PFSK-1 (cell line): Measurements from ENCODE around the gene TNFAIP8L1.

ENCODE experiments used
- FOXP2 ChIP-seq: optimal IDR thresholded peaks from 2 replicates; pipeline ENCODE3; 2011; ENCODE audit warnings: borderline replicate concordance, control low read depth, inconsistent platforms; ENCODE audit not compliant: insufficient read depth; ENCODE audit errors: extremely low read length, extremely low read depth
- POLR2AphosphoS5 ChIP-seq: IDR thresholded peaks from 2 replicates; pipeline ENCODE4 v1.6.1; 2012; ENCODE audit warnings: low read depth, mild to moderate bottlenecking, control low read depth, low read length, moderate library complexity
- SIN3A ChIP-seq: IDR thresholded peaks from 2 replicates; pipeline ENCODE4 v1.6.1; 2012; ENCODE audit warnings: mild to moderate bottlenecking, low read length, moderate library complexity, borderline replicate concordance; ENCODE audit not compliant: insufficient read depth
- TAF1 ChIP-seq: IDR thresholded peaks from 2 replicates; pipeline ENCODE4 v1.6.1; 2012; ENCODE audit warnings: low read length, control low read depth, borderline replicate concordance; ENCODE audit not compliant: insufficient read depth
- TF ChIP-seq, protein P1 (sequence below), 2 experiments: IDR thresholded peaks; 2 replicates each; pipeline versions ENCODE4 v1.6.1 to v1.8.0; 2011 to 2012; ENCODE audit warnings: low read depth in 2 of 2, low read length in 2 of 2, control low read depth in 1 of 2, inconsistent platforms in 1 of 2, mild to moderate bottlenecking in 1 of 2, moderate library complexity in 1 of 2; ENCODE audit not compliant: insufficient read depth in 1 of 2

Gene TNFAIP8L1

DNA sequence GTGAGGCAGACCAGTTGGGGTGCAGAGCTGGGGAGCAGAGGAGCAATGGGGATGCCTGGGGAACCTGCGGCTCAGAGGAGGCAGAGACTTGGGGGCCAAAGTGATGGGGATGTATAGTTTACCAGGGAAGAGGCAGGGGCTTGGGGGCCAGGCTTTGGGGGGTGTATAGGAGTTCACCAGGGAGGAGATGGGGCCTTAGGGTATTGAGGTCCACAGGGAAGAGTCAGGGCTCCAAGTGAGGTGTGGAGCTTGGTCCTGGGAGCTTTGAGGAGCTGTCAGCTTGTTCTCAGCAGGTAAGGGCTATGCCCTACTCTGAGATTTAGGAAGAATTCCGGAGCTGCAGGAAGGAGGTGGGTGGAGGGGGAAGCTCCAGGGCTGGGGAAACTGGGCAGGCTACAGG, 10.8 kb downstream of the TNFAIP8L1 start:
- TF ChIP-seq FOXP2 (no peak), SIN3A (no peak), TAF1 (no peak), POLR2AphosphoS5 (no peak)
- TF ChIP-seq, protein P1, sequence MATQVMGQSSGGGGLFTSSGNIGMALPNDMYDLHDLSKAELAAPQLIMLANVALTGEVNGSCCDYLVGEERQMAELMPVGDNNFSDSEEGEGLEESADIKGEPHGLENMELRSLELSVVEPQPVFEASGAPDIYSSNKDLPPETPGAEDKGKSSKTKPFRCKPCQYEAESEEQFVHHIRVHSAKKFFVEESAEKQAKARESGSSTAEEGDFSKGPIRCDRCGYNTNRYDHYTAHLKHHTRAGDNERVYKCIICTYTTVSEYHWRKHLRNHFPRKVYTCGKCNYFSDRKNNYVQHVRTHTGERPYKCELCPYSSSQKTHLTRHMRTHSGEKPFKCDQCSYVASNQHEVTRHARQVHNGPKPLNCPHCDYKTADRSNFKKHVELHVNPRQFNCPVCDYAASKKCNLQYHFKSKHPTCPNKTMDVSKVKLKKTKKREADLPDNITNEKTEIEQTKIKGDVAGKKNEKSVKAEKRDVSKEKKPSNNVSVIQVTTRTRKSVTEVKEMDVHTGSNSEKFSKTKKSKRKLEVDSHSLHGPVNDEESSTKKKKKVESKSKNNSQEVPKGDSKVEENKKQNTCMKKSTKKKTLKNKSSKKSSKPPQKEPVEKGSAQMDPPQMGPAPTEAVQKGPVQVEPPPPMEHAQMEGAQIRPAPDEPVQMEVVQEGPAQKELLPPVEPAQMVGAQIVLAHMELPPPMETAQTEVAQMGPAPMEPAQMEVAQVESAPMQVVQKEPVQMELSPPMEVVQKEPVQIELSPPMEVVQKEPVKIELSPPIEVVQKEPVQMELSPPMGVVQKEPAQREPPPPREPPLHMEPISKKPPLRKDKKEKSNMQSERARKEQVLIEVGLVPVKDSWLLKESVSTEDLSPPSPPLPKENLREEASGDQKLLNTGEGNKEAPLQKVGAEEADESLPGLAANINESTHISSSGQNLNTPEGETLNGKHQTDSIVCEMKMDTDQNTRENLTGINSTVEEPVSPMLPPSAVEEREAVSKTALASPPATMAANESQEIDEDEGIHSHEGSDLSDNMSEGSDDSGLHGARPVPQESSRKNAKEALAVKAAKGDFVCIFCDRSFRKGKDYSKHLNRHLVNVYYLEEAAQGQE (IDR thresholded peaks at IDR 0.05; ENCODE audit: insufficient read depth in 1 of 2, low read depth in 2 of 2, low read length in 2 of 2): no peak

DNA sequence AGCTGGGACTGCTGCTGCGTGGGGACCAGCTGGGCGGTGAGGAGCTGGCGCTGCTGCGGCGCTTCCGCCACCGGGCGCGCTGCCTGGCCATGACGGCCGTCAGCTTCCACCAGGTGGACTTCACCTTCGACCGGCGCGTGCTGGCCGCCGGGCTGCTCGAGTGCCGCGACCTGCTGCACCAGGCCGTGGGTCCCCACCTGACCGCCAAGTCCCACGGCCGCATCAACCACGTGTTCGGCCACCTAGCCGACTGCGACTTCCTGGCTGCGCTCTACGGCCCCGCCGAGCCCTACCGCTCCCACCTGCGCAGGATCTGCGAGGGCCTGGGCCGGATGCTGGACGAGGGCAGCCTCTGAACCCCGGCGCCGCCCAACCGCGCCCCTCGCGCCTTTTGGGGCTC, 12.8 kb downstream of the TNFAIP8L1 start:
- TF ChIP-seq FOXP2 (no peak), POLR2AphosphoS5 (no peak), SIN3A (no peak), TAF1 (no peak)
- TF ChIP-seq, protein P1 (IDR thresholded peaks at IDR 0.05; ENCODE audit: insufficient read depth in 1 of 2, low read depth in 2 of 2, low read length in 2 of 2): no peak

DNA sequence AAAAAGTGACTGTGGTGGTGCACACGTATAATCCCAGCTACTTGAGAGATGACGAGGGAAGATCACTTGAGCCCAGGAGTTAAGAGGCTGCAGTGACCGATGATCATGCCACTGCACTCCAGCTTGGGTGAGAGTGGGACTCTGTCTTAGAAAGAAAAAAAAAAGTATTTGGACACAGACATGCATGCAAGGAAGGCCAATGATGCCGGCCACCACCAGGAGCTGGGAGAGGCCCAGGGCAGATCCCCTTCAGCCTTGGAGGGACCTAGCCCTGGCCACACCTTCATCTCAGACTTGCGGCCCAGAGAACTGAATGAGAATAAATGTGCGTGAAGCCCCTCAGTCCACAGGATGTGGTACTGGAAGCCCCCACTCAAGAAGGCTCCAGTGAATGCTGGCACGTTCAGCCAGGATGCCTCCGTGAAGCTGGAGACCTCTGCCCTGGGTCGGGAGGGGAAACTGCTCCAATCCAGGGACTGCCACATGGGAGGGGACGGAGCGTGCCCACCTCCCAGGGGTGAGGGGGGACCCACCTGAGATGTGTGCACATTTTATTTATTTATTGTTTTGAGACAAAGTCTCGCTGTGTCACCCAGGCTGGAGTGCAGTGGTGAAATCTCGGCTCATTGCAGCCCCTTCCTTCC, 14.6 kb downstream of the TNFAIP8L1 start:
- TF ChIP-seq POLR2AphosphoS5 (no peak), TAF1 (no peak), FOXP2 (no peak), SIN3A (no peak)
- TF ChIP-seq, protein P1 (IDR thresholded peaks at IDR 0.05; ENCODE audit: insufficient read depth in 1 of 2, low read depth in 2 of 2, low read length in 2 of 2): no peak

DNA sequence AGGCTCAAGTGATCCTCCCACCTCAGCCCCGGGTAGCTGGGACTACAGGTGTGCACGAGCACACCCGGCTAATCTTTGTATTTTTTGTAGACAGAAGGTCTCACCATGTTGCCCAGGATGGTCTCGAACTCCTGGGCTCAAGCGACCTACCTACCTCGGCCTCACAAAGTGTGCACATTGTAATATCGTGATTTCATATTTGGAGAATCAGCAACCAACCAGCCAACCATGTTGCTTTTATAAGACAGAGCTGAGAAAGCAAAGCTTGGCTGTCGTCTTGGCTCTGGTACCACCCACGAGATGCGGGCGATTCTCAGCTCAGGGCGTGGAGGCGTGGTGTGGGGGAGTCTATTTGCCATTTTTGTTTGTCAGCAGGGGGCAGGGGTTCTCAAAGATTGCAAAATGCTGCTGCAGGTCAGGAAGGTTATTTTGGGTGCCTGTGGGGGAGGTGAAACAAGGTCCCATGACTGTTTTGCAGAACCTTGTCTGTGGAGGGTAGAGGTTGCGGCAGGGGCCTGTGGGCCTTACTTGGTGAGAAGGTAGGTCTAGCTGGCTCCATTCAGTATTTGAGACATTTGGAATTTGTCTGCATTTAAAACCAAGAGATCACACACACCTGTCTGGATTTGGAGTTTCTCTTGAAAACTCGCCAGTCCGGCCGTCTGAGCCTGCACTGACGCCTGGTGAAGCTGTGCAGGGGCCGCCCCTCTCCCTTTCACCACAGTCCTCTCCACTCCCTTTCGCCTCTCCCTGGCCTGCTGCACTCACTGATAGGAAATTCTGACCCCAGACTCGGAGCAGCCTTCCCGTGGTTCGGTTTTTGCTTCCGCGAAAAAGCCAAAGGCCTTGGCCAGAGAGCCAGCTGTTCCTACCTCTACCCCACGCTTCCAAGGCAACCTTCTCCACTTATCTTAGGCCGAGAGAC, 15.4 kb downstream of the TNFAIP8L1 start:
- TF ChIP-seq, protein P1 (IDR thresholded peaks at IDR 0.05; ENCODE audit: insufficient read depth in 1 of 2, low read depth in 2 of 2, low read length in 2 of 2): no peak
- TF ChIP-seq TAF1 (no peak), SIN3A (no peak), POLR2AphosphoS5 (no peak), FOXP2 (no peak)
